Heart right ventricle (tissue), 16 donors: ENCODE data around the gene SVOPL. TPM values are rescaled to one million over a fixed set of nuclear protein-coding genes. Genes with fewer than 3 reads are reported as not detected.
"Not testable (repeated sequence)": the region's sequence is repeated elsewhere in the genome, so short reads cannot be mapped to it uniquely, and the experiment has no call there.

Experiments
- ATAC-seq, 8 donors: fragments of 200-7000 bp; cut with Tn5 transposase; one replicate each; pipeline ENCODE4 v1.9.1; 2020; ENCODE audit warnings: mild to moderate bottlenecking in 8 of 8, moderate library complexity in 8 of 8, moderate number of reproducible peaks in 1 of 8
- DNase-seq, 2 donors: peaks; one replicate each; pipeline ENCODE4 v3.0.0-alpha.2; 2020
- H3K27ac ChIP-seq, 10 donors: fragments of 200-600 bp; sonication (generic) in 2 of 10; one replicate each; pipeline versions ENCODE4 v1.5.0 to v1.8.0; 2020 to 2022; ENCODE audit warnings: mild to moderate bottlenecking in 3 of 10
- H3K27me3 ChIP-seq, 7 donors: fragments of 200-600 bp; one replicate each; pipeline ENCODE4 v1.8.0; 2021 to 2022; ENCODE audit warnings: mild to moderate bottlenecking in 2 of 7
- H3K36me3 ChIP-seq, 9 donors: fragments of 200-600 bp; sonication (generic) in 1 of 9; one replicate each; pipeline versions ENCODE4 v1.5.0 to v1.8.0; 2020 to 2022; ENCODE audit warnings: mild to moderate bottlenecking in 2 of 9
- H3K4me1 ChIP-seq, 9 donors: fragments of 200-600 bp; sonication (generic) in 1 of 9; one replicate each; pipeline versions ENCODE4 v1.5.0 to v1.8.0; 2020 to 2022; ENCODE audit warnings: mild to moderate bottlenecking in 4 of 9
- H3K4me3 ChIP-seq, 10 donors: fragments of 200-600 bp; sonication (generic) in 2 of 10; one replicate each; pipeline versions ENCODE4 v1.5.0 to v1.8.0; 2020 to 2022; ENCODE audit warnings: mild to moderate bottlenecking in 7 of 10, moderate library complexity in 2 of 10
- H3K9me3 ChIP-seq, 11 donors: fragments of 200-600 bp in 10 of 11; sonication (generic) in 2 of 11; one replicate each; pipeline versions ENCODE4 v1.5.0 to v1.8.0; 2013 to 2022; ENCODE audit warnings: mild to moderate bottlenecking in 2 of 11, control low read depth in 1 of 11, moderate library complexity in 1 of 11
- WGBS, 2 donors: extraction: QIAGEN DNeasy Blood & Tissue Kit; methylation state at CpG; one replicate each; pipeline ENCODE4 v1.1.7; 2013; ENCODE audit warnings: inconsistent platforms in 1 of 2; 5-methylcytosine and 5-hydroxymethylcytosine counted together
- intact Hi-C, 10 donors: fragments of 100-400 bp; cut with DNase I; formaldehyde crosslinking; loops; one replicate each; pipeline versions ENCODE4 v1.11.1 to v1.14.2; 2022
- polyA plus RNA-seq, 2 donors: library from polyadenylated mRNA; stranded (reverse); fragments of 200-250 nt; gene quantifications; one replicate each; pipeline ENCODE4 v1.2.3, GENCODE V29; 2013
- total RNA-seq, 10 donors: library from RNA; stranded (reverse); fragmentation: NEBNext Ultra II Directional in 3 of 10; extraction: Animal tissue kit (Norgen Biotek cat#: 25700) in 3 of 10; gene quantifications; one replicate each; pipeline versions ENCODE4 v1.2.1 to v1.2.4, GENCODE V29; 2021 to 2023
- TF ChIP-seq, protein P1 (sequence below), 9 donors: fragments of 200-600 bp; sonication (generic) in 2 of 9; IDR thresholded peaks; one replicate each; pipeline versions ENCODE4 v1.5.0 to v1.8.0; 2021 to 2022; ENCODE audit warnings: antibody characterized with exemption in 9 of 9, mild to moderate bottlenecking in 5 of 9, moderate library complexity in 1 of 9
- donor health status: Arrhythmogenic right ventricular cardiomyopathy.
- donor health status: ischemic (EF 13 %, LVEDD 7.1; RV severe dilation, severe dysfunction).
- donor health status: healthy with polysubstance abuse.
- donor health status: DM: no; HTN: yes; CAD: no.
- donor health status: DM: no; HTN: no; CAD: no.
- donor health status: ischemic (EF 25% LVEDD 6.9; RV normal size, moderate dysfunction).
- donor health status: ischemic (EF 25% LVEDD 5.7; RV mildly dilated, moderate dysfunction).
- donor health status: healthy.
- donor health status: DM: yes; HTN: yes; CAD: no.
- donor health status: Ischemic cardiomyopathy.
- donor health status: ischemic (EF 35%, LVEDD 5.7; RV mildly dilated, moderate dysfunction).
- donor health status: nonischemic (EF 11% LVEDD 7.7; RV severe dilation, severe dysfunction).
- donor health status: DM: yes; HTN: yes; CAD: no.
- donor health status: PGD.
- donor health status: ischemic (EF 29% LVEDD 5.4; RV normal size, mild dysfunction).
- donor health status: nonischemic (EF 23%, LVEDD 6.1; RV moderate dilation, normal function).

Gene SVOPL
- total and polyA plus RNA-seq, 12 donors = not detected

DNA sequence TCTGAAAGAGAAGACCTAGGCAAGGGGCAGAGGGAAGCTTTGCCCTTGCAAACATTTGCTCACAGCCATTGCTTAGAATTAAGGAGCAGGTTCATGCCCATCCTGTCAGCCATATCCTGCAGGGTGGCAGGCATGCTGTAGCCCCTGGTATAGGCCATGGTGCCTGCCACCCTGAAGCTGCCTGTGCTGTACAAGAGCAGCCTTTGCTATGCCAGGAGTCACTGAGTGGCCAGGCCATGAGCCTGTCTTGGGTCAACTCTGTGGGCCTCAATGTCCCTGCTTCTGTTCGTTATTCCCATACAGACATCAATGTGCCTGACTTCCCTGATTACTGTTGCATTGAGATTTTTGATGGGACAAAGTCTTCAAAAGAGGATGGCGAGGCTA, 368 bp upstream of the SVOPL start:
- Histone ChIP-seq H3K27ac (no peak overlapping the region), H3K4me3 (no peak overlapping the region), H3K27me3 (peaks cover 0 to 8% (median 0%) of the 10 kb centered on the region in 7 donors), H3K9me3 (no peaks in the 10 kb centered on the region), H3K36me3 (no peaks in the 10 kb centered on the region), H3K4me1 (no peaks in the 10 kb centered on the region)
- DNase-seq = no peak
- ATAC-seq = no peak
- TF ChIP-seq, protein P1, sequence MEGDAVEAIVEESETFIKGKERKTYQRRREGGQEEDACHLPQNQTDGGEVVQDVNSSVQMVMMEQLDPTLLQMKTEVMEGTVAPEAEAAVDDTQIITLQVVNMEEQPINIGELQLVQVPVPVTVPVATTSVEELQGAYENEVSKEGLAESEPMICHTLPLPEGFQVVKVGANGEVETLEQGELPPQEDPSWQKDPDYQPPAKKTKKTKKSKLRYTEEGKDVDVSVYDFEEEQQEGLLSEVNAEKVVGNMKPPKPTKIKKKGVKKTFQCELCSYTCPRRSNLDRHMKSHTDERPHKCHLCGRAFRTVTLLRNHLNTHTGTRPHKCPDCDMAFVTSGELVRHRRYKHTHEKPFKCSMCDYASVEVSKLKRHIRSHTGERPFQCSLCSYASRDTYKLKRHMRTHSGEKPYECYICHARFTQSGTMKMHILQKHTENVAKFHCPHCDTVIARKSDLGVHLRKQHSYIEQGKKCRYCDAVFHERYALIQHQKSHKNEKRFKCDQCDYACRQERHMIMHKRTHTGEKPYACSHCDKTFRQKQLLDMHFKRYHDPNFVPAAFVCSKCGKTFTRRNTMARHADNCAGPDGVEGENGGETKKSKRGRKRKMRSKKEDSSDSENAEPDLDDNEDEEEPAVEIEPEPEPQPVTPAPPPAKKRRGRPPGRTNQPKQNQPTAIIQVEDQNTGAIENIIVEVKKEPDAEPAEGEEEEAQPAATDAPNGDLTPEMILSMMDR (IDR thresholded peaks at IDR 0.05) = no peak
- WGBS, 2 donors = 83 to 91% methylated on average over 2 of the region's 2 CpGs
- intact Hi-C loops = no loop called here

DNA sequence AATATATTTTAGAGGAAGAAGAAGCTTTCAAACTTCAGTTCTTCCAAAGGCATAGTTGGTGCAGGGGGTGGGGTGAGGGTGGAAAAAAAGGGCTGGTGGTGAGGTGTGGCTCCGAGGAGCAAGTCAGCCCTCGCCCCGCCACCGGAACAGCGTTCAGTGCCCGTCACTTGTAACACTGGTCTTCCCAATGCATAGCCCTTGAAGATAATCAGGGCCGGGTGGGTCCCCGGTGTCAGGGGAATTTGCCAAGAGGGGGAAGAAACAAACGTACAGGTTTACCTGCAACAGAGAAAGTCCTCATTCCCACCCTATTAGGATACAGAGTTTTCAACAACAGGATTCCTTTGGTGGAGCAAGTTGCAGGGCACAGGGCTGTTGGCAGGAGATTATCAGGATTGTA, 1.5 kb downstream of the SVOPL start:
- no peaks in the 10 kb centered on the region for H3K9me3 ChIP-seq
- 80 to 86% methylated on average over 9 of the region's 9 CpGs for WGBS, 2 donors
- H3K4me3 ChIP-seq = no peak overlapping the region
- H3K36me3 ChIP-seq = no peaks in the 10 kb centered on the region
- H3K27ac ChIP-seq = no peak overlapping the region
- peaks cover 0 to 8% (median 0%) of the 10 kb centered on the region in 7 donors for H3K27me3 ChIP-seq
- TF ChIP-seq, protein P1 (IDR thresholded peaks at IDR 0.05) = no peak
- DNase-seq (no peak), ATAC-seq (no peak)
- H3K4me1 ChIP-seq = no peaks in the 10 kb centered on the region
- intact Hi-C loops = no loop called here

DNA sequence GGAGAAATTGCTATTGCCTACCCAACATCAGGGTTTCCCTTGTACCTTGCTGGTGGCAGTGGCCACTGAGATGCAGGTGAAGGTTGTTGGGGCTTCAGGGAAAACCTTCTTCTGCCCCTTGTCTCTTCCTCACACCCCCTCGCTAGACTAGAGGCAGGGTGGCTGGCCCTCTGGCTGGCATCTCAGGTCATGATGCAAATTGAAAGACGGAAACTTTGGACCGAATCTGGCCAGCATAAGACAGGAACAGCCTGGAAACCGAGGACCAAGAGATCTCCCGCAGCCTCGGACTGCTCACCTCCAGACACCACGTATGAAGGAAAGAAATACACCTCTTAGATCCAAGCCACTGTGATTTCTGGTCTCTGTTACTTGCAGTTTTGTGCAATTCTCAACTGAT, 2.9 kb downstream of the SVOPL start:
- ATAC-seq (no peak), DNase-seq (no peak)
- TF ChIP-seq, protein P1 (IDR thresholded peaks at IDR 0.05) = no peak
- intact Hi-C loops = loop anchor here in 1 of 10 donors (1.0 kb wide), 1 partner anchor 36 kb away; no protein-coding TSS in a partner anchor
- Histone ChIP-seq H3K27ac (no peak overlapping the region), H3K4me1 (no peaks in the 10 kb centered on the region), H3K36me3 (no peaks in the 10 kb centered on the region), H3K9me3 (no peaks in the 10 kb centered on the region), H3K4me3 (no peak overlapping the region), H3K27me3 (peaks cover 0 to 8% (median 0%) of the 10 kb centered on the region in 7 donors)
- WGBS, 2 donors = 92 to 94% methylated on average over 7 of the region's 7 CpGs

DNA sequence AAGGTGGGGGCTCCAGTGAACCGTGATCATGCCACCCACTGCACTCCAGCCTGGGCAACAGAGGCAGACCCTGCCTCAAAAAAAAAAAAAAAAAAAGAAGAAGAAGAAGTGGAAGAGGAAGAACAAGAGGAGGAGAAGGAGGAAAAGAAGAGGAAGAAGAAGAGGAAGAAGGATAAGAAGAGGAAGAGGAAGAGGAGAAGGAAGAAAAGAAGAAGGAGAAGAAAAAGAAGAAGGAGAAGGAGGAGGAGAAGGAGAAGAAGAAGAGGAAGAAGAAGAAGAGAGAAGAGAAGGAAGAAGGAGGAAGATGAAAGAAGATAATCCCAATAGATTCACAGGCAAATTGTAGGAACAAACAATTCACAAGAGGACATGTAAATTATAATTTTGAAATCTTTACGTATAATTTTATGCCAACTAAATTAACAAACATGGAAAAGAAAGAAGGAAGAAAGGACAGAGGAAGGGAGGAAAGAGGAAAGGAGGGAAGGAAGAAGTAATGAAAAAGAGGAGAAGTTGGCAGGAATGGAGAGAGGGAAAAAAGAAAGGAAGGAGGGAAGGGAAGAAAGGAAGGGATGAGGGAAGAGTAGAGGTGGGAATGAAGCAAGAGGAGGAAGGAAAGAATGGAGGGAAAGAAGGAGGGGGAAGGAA, 3.5 kb downstream of the SVOPL start:
- no peak overlapping the region for H3K27ac ChIP-seq
- WGBS, 2 donors = 71 to 93% methylated on average over 2 of the region's 2 CpGs
- no peaks in the 10 kb centered on the region for H3K9me3 ChIP-seq
- DNase-seq (no peak), ATAC-seq (no peak)
- TF ChIP-seq, protein P1 (IDR thresholded peaks at IDR 0.05) = no peak
- intact Hi-C loops = loop anchor here in 1 of 10 donors (1.0 kb wide), 1 partner anchor 35 kb away; no protein-coding TSS in a partner anchor
- H3K36me3 ChIP-seq = no peaks in the 10 kb centered on the region
- H3K27me3 ChIP-seq = peaks cover 0 to 8% (median 0%) of the 10 kb centered on the region in 7 donors
- H3K4me3 ChIP-seq = no peak overlapping the region
- H3K4me1 ChIP-seq = no peaks in the 10 kb centered on the region

DNA sequence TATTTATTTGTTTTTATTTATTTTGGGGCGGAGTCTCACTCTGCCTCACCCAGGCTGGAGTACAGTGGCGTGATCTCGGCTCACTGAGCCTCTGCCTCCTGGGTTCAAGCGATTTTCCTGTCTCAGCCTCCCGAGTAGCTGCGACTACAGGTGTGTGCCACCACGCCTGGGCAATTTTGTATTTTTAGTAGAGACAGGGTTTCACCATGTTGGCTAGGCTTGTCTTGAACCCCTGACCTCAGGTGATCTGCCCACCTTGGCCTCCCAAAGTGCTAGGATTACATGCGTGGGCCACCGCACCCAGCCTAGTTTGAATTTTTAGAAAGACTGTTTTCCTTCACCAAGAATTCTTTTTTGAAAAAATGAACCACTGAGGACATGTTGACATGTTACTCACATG, 5.4 kb downstream of the SVOPL start:
- H3K9me3 ChIP-seq, H3K27ac ChIP-seq, ATAC-seq, H3K27me3 ChIP-seq, intact Hi-C loops, DNase-seq, H3K36me3 ChIP-seq, H3K4me1 ChIP-seq, H3K4me3 ChIP-seq: not testable (repeated sequence)
- WGBS, 2 donors = 94 to 95% methylated on average over 9 of the region's 9 CpGs
